Esophagus squamous epithelium (tissue), 4 donors: ENCODE measurements around the gene GNPDA1.

ENCODE experiments used
- CTCF ChIP-seq, 6 experiments: fragments of 450-650 bp in 4 of 6; fragments of 200-600 bp in 2 of 6; sonication (generic) in 2 of 6; IDR thresholded peaks; one replicate each; pipeline ENCODE4 v1.5.1; 2016 to 2019; ENCODE audit warnings: antibody characterized with exemption in 6 of 6, mild to moderate bottlenecking in 4 of 6, moderate library complexity in 4 of 6
- POLR2A ChIP-seq, 4 donors: fragments of 450-650 bp; IDR thresholded peaks; one replicate each; pipeline ENCODE4 v1.6.1; 2017; ENCODE audit warnings: antibody characterized with exemption in 4 of 4, mild to moderate bottlenecking in 4 of 4, moderate library complexity in 3 of 4

GRCh38 chr5:141961466-141961865 lies 51.4 kb downstream of the GNPDA1 start:
- no peak for TF ChIP-seq CTCF (IDR thresholded peaks at IDR 0.05)
- no peak for TF ChIP-seq POLR2A (IDR thresholded peaks at IDR 0.05)
